ENCODE measurements around the gene CFAP46.
"Not testable (repeated sequence)": the region's sequence is repeated elsewhere in the genome, so short reads cannot be mapped to it uniquely, and the experiment has no call there.

Gene CFAP46

DNA sequence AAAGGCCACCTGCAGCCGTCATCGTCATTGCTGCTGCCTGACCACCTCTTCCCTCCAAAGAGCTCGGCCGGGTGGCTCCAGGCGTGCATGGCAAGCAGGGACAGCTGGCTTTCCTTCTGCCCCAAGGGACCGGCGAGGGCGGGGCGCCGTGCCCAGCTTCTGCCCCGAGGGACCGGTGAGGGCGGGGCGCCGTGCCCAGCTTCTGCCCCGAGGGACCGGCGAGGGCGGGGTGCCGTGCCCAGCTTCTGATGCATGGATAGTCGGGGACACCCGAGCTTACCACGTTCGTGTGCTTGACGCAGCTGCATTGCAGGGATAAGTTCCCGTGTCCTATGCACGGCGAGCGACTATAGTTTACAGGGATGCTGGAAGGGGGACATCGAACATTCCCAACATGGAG is 27.0 kb downstream of the CFAP46 start:
- DNase-seq, result no peak

DNA sequence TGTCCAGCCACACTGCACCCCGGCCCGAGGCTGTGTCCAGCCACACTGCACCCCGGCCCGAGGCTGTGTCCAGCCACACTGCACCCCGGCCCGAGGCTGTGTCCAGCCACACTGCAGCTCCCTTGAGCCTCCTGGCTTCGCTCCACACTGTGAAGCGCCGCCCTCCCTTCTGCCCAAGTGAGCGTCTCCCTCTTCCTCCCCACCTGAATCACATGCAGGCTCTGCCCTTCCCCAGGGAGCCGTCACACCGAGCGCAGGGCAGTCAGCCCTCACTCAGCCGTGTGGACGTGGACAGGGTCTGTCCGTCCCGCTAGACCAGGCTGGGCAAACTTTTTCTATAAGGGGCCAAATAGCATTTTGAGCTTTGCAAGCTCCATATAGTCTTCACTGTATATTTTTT is 27.6 kb downstream of the CFAP46 start:
- no peak for DNase-seq

DNA sequence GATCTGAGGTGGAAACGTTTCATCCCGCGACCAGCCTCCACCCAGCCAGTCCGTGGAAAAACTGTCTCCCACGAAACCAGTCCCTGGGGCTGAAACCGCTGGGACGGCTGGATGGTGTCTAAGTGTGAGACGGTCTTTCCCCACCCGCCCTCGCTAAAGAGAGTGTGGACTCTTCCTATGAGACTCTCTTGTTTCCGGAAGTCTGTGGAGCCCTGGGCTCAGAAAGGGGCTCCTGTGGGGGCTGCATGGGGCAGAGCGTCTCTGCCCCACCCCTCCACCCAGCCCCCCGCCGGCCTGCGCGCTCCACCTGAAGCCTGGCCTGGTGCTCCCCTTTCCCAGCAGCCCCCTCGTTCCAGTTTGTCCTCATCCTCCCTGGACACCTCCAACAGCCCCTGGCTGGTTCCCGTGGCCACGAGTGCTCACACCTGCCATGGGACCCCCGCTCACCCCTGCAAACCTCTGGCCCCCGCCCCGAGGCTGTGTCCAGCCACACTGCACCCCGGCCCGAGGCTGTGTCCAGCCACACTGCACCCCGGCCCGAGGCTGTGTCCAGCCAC is 28.7 kb downstream of the CFAP46 start:
- DNase-seq, result no peak

DNA sequence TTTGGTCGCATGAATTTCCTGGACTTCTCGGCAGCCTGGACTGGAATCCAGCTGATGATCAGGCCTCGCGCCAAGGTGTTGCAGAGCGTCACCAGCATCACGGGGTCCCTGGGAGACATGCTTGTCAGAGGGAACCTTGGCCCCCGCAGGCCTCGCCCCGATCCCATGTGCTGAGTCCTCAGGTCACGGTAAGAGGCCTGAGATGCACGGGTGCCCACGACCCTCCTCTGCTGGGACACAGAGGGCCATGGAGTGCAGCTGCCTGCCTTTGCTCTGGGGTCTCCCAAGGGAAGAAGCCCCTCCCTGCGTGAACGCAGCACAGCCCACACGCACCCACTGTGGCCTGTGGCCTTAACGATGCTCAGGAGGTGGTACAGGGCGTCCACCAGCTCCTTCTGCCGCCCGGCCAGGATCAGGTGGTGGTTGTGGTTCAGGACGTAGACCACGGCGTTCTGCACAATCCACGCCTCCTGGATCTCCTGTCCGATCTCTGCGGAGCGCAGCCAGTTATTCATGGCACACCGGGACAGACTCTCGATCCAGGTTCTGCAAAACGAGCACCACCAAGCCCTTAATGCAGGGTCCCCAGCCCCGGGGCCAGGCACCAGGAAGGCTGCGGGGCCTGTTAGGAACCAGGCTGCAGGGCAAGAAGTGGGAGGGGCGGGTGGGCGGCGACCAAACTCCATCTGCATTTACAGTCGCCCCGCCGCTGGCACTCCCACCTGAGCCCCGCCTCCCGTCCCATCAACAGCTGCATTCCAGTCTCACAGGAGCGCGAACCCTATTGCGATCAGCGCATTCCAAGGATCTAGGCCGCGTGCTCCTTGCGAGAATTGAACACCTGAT is 29.4 kb downstream of the CFAP46 start:
- DNase-seq, result no peak

DNA sequence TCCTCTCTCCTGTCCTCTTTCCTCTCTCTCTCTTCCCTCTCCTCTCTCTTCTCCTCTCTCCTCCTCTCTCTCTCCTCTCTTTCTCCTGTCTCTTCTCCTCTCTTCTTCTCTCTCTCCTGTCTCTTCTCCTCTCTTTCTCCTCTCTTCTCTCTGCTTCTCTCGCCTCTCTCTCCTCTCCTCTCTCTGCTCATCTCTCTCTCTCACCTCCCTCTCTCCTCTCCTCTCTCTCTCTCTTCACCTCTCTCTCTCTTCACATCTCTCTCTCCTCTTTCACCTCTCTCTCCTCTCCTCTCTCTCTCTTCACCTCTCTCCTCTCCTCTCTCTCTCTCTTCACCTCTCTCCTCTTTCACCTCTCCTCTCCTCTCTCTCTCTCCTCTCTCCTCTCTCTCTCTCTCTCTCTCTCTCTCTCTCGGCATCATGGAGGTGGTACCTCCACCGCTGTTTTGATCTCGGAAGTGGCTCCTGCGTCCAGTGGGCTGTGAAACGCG is 30.1 kb downstream of the CFAP46 start:
- DNase-seq, result no peak

DNA sequence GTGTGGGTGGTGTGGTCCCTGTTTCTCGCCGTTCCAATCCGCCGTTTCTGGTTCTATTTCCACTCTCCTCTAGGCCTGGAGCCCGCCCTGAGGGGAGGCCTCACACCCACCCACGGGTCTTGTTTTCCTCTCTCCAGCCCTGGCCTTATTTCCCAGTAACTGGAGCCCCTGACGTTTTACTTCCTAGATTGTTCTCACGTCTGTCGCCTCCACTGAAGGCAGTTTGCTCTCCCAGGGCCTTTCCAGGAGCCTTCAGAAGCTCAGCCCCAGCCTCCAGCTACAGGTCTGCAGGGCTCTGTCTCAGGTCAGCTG is 30.6 kb downstream of the CFAP46 start:
- peak in 3 of 58 donors; percentile 26 to 30 (median 27) for DNase-seq

DNA sequence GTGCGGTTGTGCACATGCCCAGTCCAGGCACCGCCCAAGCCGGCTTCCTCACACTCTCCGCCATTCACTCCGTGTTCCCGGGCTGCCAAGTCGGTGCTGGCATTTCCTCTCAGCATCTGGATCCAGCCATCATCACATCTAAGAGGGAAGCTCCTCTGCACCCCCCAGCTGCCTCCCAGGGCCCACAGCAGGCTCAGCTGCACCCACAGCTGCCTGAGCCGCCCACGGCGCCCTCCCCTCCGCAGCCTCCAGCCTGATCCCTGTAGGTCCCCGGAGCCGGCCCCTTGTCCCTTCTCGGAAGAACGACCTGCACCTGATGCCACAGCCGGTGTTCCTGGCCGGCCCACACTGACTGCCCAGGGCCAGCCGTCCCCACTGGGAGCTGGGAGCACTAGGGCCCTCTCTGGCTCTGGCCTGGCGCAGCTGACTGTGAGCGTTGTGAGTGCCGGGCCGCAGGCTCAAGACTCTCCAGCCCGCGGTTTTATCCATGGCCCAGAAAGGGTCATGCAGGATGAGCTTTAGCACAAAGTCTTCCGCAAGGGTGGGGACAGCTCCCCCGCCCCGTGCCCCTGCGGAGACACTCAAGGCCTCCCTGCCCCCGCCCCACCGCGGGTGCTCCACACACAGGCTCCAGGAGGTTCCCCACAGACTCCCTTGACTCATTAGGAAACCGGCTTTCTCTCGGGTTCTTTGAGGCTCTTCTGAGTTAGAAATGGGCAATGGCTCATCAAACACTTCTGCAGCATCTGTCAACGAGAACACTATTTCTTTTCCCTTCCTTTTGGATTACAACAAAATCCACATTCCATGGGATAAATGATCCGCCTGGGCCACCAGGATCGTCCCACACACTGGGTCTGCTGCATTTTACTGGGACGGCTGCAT is 31.2 kb downstream of the CFAP46 start:
- DNase-seq, result no peak

DNA sequence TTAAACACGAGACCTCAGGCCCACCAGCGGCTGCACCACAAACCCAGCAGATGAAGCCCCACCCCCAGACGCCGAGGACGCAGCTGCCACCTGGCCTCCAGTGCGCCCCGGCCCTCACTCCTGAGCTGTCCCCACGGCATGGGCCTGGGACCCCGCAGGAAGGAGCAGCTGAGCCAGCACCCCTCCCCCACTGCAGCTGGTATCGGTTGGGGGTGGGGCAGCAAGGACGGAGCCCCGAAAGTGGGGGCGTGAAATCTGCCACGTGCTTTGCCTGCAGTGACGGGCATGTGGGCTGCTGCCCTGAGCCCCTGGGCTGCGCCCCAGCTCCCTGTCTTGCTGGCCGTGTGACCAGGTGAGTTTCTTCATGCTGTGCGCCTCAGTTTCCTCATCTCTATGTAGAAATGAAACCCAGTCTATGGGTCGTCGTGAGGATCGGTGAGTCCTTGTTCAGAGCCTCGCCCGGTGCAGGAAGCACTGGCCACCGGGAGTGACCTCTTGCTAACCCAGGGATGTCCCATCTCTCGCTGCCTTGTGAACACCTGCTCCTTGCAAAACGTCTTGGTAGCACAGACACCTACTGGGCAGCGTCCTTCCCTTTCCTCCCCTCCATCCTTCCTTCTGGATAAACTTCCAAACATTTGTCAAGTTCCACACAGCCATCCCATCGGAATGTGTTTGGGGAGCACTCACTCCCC is 32.0 kb downstream of the CFAP46 start:
- DNase-seq, result no peak

DNA sequence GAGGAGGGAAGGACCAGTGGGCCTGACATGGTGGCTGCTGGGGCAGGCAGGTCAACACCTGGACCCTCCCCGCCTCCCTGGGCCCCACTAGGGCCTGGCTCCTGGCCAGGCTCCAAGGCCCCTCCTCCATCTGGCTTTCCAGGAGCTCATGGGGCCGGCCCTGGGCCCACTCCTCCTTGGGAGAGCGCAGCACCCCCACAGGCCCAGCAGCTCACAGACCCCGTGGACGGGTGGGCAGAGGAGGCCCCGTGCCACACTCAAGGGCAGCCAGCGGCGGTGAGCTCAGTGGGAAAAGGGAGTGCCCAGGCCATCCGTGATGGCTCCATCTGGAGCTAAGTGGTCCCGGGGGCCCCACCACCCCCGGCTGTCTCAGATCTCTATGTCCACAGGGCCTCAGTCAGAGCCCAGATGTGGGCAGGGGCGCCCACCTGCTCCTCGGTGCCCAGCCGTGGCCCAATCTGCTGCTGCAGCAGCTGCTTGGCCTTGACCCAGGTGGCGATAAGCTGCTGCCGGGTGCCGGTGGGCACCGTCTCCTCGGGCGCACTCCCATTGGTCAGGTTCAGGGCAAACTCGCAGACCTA is 32.8 kb downstream of the CFAP46 start:
- no peak for DNase-seq

DNA sequence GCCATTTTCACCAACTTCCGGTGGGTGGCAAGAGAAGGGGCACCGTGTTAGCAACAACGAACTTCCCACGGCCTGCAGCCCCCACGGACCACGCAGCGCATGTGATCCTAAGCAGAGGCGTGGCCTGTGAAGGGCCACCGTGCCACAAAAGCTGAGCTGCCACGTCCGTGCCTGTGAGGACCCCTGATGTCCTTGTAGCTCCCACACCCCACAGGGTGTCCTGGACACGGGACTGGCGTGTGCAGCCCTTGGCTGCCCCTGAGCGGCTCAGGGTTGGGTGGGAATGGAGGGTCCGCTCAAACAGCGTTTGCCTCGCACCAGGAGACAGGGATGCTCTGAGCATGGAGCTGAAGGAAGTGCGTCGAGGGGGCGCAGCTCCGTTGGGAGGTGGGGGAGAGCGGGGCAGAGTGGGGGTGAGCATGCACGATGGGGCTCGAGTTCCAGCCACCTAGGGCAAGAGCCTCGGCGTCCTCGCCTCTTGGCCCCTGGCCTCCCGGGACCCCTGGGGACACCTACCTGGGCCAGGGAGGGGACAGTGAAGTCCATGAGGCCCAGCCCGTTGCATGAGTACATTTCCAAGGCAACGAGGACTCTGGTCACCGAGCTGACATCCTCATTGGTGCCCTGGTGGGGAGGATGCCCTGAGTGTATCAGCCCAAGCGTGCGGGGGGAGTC is 33.6 kb downstream of the CFAP46 start:
- DNase-seq, result no peak

DNA sequence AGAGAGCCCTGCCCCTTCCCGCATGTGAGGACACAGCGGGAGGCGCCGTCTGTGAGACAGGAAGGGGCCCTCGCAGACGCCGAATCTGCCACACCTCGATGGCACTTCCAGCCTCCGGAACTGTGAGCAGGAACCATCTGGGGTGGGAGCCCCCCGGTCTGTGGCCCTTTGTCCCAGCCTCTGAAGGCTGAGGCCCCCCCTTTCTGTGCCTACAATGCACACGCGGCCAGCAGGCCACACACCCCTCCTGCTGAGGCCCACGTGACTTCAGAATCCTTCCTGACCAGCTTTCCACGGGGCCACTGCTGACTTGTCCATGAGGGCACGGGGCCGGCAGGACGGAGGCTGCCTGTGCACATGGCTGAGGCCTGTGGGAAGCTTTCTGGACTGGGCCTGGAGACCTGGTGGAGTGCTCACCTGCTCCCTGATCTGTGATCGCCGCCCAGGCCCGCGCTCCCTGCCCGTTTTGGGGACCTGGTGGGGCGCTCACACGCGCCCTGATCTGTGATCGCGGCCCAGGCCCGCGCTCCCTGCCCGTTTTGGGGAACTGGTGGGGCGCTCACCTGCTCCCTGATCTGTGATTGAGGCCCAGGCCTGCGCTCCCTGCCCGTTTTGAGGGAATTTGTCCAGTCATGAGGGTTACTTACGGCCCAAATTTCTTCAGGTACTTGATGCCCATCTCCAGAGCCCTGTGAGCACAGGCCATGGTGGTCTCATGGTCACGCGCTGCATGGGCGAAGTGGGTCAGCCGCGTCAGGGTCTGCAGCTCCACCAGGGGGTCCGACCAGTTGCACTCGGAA is 34.3 kb downstream of the CFAP46 start:
- DNase-seq, result no peak

DNA sequence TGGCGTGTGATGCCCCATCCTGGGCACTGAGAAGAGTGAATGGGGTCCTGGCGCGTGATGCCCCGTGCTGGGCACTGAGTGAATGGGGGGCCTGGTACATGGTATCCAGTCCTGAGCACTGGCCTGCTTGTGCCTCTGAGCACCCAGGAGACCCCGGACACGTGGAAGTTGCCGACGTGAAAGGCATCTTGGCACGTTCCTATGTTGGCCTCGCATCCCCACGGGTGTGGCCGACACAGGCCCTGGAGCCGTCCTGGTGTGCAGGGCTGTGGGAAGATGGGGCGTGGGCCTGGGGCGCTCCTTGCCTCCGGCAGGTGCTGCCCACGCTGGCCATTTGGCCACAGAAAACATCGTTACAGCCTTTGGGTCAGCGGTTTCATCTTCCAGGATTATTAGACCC is 35.5 kb downstream of the CFAP46 start:
- DNase-seq, result no peak

DNA sequence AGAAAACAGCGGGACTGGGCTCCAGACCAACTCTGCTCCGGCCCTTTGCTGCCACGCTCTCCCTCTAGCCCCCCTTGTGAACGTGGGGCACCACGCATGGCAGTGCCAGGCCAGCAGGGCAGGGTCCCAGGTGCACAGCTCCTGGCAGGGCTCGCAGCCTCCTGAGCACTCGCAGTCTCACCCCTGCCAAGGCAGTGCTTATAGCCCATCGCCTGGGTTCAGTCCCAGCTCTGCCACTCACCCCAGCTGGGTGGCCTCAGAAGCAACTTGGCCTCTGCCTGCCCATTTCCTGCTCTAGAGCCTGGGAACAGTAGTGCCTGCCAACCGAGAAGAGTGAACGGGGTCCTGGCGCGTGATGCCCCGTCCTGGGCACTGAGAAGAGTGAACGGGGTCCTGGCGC is 36.3 kb downstream of the CFAP46 start:
- peak in 8 of 58 donors; percentile 8 to 53 (median 15) for DNase-seq

DNA sequence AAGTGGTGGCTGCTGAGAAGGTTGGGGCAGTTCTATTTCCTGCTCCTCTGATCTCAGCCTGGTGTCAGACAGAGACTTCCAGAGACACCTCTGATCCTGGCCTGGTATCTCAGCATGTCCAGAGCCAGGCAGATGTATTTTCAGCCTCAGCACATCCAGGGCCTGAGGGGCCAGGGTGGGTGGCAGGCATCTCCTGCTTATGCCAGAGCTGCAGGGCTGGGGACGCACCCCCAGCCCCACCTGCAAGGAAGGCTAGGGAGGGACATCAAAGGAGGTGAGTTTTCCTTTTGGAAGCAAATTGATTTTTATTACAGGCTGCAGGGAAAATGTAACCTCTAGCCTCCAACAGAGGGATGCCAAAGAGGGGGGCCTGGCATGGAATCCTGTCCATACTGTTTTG is 36.7 kb downstream of the CFAP46 start:
- no peak for DNase-seq

DNA sequence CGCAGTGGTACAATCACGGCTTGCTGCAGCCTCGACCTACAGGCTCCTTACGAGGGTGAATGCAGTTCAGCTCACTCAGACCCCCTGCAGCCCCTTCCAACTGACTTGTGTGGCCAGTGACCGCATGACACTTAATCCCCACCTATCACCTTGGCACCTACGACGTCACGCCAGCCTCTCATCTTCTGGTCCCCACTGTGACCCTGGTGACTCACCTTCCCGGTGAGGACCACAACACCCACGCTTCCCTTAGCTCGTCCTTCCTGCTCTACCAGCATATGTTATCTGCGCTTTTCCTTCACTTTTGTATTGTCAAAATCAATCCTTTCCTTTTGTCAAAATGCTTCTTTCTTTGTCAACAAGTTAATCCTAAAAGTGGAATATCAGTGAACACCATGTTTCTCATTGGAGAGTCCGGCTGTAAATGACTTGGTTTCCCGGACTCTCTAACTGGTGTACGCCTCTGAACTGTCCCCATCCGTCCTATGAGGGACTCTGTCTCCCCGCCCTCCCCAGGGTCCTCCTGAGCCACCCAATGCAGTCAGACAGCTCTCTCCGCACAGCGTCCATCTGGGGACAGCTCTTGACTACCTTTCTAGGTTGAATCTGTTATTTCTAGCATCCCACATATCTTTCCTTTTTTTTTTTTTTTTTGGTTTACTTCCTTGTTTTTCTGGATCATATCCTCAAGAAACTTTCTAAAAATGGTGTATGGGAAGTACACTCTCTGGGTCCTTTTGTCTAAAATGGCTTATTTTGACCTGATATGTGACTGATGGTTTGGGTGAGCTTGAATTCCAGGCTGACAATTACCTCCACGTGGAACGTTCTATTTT is 37.3 kb downstream of the CFAP46 start:
- no peak for DNase-seq

DNA sequence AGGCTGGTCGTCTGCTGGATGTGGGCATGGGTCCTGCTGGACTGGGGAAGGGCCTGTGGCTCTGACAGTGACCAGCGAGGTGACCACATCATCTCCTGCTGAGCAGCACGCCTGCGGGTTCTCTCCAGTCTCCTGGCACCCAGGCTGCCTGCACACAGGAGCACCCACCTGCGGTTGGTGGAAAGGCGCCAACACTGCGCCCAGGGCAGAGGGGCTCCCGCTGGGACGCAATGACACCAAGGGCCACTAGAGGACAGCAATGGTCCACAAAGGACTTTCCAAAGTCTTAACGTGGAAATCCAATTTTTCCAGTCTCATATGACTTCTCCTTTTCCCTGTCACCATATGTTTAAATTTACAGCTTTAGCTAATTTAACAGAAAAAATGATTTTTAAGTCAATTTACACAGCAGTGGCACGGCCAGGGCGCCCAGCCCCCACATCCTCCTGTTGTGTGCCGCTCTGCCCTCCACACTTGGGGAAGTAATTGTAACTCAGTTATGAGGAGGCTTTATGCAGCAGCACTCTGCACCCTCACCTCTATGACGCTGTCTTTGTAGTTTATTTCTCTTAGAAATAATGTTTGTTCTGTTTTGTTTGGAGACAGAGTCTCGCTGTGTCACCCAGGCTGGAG is 38.1 kb downstream of the CFAP46 start:
- peak in 7 of 58 donors; percentile 15 to 32 (median 23) for DNase-seq

DNA sequence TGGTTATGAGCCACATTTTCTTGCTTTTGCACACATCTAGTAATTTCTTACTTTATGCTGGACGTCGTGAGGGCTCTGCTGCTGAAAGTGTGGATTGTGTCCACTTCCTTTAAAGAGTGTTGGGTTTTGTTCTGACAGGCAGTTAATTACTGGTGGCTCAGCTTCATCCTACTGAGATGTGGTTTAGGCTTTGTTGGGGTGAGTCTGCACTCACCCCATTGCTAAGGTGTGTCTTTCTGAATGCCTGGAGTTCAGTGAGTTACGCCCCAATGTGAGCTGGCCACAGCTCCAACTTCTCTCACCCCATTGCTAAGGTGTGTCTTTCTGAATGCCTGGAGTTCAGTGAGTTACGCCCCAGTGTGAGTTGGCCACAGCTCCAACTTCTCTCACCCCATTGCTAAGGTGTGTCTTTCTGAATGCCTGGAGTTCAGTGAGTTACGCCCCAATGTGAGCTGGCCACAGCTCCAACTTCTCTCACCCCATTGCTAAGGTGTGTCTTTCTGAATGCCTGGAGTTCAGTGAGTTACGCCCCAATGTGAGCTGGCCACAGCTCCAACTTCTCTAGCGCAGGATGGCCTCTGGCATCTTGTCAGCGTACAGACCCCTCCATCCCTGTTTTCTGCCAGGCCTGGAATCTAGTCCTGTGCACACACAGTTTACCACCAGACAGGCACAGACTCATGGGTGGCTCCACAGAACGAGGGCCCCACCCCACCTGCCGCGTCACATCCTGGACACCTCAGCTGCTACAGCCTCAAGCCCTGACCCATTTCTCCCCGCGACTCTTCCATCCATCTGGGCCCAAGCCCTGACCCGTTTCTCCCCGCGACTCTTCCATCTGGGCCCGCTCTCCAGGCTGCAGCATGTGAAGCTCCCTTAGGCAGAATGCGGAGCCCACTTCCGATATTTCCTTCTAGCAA is 39.5 kb downstream of the CFAP46 start:
- not testable (repeated sequence) for DNase-seq

All from anterior cingulate cortex (tissue), 58 donors.